ENCODE measurements around the gene FAM177B.

The FAM177B gene

GRCh38 chr1:222777463-222777862, 40.5 kb downstream of the FAM177B start:
- CTCF ChIA-PET, result interaction anchor here (1.4 to 1.9 kb wide), 2 partner anchors 16 to 313 kb away, joined by 8 to 9 read pairs; no protein-coding TSS in a partner anchor
- no peak overlapping the region for H3K4me3 ChIP-seq (ENCODE audit: low read depth, low read length)
- no peak for DNase-seq (ENCODE audit: low read depth, low spot score)
- POLR2A ChIA-PET, result no interaction called here
- no peak for TF ChIP-seq CTCF (IDR thresholded peaks at IDR 0.05; ENCODE audit: insufficient read depth, low read length, missing control alignments)

DNA sequence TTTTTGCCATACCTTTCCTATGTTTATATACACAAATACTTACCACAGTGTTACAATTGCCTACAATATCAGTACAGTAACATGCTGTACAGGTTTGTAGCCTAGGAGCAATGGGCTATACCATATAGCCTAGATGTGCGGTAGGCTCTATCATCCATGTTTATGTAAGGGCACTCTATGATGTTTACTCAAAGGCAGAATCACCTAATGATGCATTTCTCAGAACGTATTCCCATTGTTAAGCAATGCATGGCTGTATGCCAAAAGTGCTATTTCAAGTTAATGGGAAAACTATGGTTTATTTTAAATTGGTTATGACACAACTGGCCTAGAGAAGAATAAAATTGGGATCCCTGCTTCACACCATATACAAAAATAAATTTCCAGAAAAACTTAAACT, 41.0 kb downstream of the FAM177B start:
- POLR2A ChIA-PET, result no interaction called here
- DNase-seq (ENCODE audit: low read depth, low spot score), result no peak
- CTCF ChIA-PET, result no interaction called here
- no peak for TF ChIP-seq CTCF (IDR thresholded peaks at IDR 0.05; ENCODE audit: insufficient read depth, low read length, missing control alignments)
- H3K4me3 ChIP-seq (ENCODE audit: low read depth, low read length), result no peak overlapping the region

GRCh38 chr1:222781251-222781650, 44.2 kb downstream of the FAM177B start:
- ChIA-PET POLR2A (no interaction called here), CTCF (interaction anchor here (1.4 kb wide), 1 partner anchor 309 kb away, joined by 3 read pairs; no protein-coding TSS in a partner anchor)
- no peak overlapping the region for H3K4me3 ChIP-seq (ENCODE audit: low read depth, low read length)
- no peak for TF ChIP-seq CTCF (IDR thresholded peaks at IDR 0.05; ENCODE audit: insufficient read depth, low read length, missing control alignments)
- DNase-seq (ENCODE audit: low read depth, low spot score), result no peak

GRCh38 chr1:222783051-222783450, 46.0 kb downstream of the FAM177B start:
- TF ChIP-seq CTCF (IDR thresholded peaks at IDR 0.05; ENCODE audit: insufficient read depth, low read length, missing control alignments), result no peak
- POLR2A ChIA-PET, result no interaction called here
- DNase-seq (ENCODE audit: low read depth, low spot score), result no peak
- CTCF ChIA-PET, result interaction anchor here (0.6 to 1.6 kb wide), 2 partner anchors 290 to 340 kb away, joined by 3 to 8 read pairs; no protein-coding TSS in a partner anchor
- no peak overlapping the region for H3K4me3 ChIP-seq (ENCODE audit: low read depth, low read length)

DNA sequence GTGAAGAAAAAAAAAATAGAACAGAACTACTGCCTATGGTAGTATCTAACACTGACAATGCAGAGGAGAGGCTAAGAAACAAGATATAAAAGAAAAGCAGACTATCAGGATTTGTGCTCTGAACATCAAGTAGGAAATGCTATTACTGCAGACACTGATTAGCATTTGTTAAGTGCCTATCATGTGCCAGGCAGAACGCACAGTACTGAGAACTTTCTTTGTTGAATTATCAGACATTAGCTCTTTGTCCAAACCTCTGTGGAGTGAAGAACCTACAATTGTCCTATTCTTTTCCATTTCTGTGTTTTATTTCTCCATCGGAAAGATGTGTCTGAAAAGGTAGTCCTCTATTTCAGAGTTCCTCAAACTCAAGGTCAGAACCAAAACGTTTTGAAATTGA, 47.4 kb downstream of the FAM177B start:
- POLR2A ChIA-PET, result no interaction called here
- CTCF ChIA-PET, result interaction anchor here (0.6 to 1.0 kb wide), 4 partner anchors 9 to 305 kb away, joined by 3 to 6 read pairs (median 4); no protein-coding TSS in a partner anchor

DNA sequence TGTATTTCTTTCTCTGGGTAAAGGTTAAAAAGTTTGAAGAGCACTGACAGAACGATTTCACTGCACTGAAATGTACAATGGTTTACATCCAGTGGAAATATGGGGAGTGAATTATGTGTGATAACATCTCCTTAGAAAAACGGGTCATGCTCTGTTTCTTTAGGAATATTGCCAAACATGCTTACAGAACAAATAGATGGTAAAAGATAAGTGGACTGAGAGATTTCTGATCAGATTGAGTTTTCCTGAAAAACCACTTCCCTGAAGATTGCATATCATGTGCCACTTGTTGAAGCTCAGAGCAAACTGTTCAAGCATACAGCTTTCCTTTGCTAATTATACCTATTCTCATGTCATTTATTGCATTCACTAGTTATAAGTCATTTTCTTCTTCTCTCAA, 47.9 kb downstream of the FAM177B start:
- no peak overlapping the region for H3K4me3 ChIP-seq (ENCODE audit: low read depth, low read length)
- DNase-seq (ENCODE audit: low read depth, low spot score), result no peak
- no peak for TF ChIP-seq CTCF (IDR thresholded peaks at IDR 0.05; ENCODE audit: insufficient read depth, low read length, missing control alignments)
- ChIA-PET CTCF (interaction anchor here (0.6 to 1.8 kb wide), 4 partner anchors 8 to 305 kb away, joined by 3 to 6 read pairs (median 4); no protein-coding TSS in a partner anchor), POLR2A (no interaction called here)

More for the DNA sequence above, 47.4 kb downstream of the FAM177B start:
- no peak for DNase-seq (ENCODE audit: low read depth, low spot score)
- no peak overlapping the region for H3K4me3 ChIP-seq (ENCODE audit: low read depth, low read length)
- no peak for TF ChIP-seq CTCF (IDR thresholded peaks at IDR 0.05; ENCODE audit: insufficient read depth, low read length, missing control alignments)
